Ammon's horn (tissue), 1 donor: ENCODE data around the gene DNAJC15.

Experiments used
- DNase-seq: peaks from one replicate; pipeline ENCODE4 v3.0.0-alpha.2; 2016; ENCODE audit warnings: low spot score

Gene DNAJC15

GRCh38 chr13:43157796-43158195, 134.4 kb downstream of the DNAJC15 start:
- no peak for DNase-seq

- DNase-seq = no peak
These were observed 135.1 kb downstream of the DNAJC15 start for GRCh38 chr13:43158516-43158915.

GRCh38 chr13:43159026-43159461, 135.7 kb downstream of the DNAJC15 start:
- peak; percentile 22 for DNase-seq
